ENCODE results near the gene ABHD5. TPM values are rescaled to one million over a fixed set of nuclear protein-coding genes. Genes with fewer than 3 reads are reported as not detected.

ABHD5 gene
- total RNA-seq, 1 experiment from 2014 or later: 11.3 TPM

DNA sequence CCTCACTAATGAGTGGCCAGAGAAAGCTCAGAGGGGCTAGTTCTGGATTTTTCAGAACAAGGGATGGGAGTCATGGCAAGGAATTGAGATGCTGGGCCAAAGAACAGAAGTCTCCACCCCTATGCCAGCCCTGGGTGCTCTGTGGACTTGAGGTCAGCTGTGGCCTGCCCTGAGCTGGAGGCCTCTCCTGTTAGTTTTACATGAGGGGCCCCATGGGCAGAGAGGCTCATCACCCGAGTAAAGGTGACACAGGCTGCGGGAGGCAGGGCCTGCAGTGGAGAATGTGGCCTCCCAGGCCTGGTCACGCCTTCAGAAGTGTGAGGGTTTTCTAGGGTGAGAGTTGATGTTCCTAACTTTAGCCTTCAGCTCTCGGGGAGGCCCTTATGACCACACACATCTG is 44.9 kb downstream of the ABHD5 start:
- TF ChIP-seq, protein P1, sequence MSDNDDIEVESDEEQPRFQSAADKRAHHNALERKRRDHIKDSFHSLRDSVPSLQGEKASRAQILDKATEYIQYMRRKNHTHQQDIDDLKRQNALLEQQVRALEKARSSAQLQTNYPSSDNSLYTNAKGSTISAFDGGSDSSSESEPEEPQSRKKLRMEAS (CRISPR knock-in tag; IDR thresholded peaks at IDR 0.05): no peak
- TF ChIP-seq TEAD4 (CRISPR knock-in tag; IDR thresholded peaks at IDR 0.05) (no peak), PRRX2 (CRISPR knock-in tag; IDR thresholded peaks at IDR 0.05) (no peak), NFATC4 (CRISPR knock-in tag; IDR thresholded peaks at IDR 0.05) (no peak), NFYB (CRISPR knock-in tag; conservative IDR thresholded peaks at IDR 0.05; ENCODE audit: low read depth) (no peak), RORB (CRISPR knock-in tag; IDR thresholded peaks at IDR 0.05) (no peak), ZNF532 (CRISPR knock-in tag; IDR thresholded peaks at IDR 0.05; ENCODE audit: borderline replicate concordance) (no peak), CTCF (IDR thresholded peaks at IDR 0.05) (no peak)

DNA sequence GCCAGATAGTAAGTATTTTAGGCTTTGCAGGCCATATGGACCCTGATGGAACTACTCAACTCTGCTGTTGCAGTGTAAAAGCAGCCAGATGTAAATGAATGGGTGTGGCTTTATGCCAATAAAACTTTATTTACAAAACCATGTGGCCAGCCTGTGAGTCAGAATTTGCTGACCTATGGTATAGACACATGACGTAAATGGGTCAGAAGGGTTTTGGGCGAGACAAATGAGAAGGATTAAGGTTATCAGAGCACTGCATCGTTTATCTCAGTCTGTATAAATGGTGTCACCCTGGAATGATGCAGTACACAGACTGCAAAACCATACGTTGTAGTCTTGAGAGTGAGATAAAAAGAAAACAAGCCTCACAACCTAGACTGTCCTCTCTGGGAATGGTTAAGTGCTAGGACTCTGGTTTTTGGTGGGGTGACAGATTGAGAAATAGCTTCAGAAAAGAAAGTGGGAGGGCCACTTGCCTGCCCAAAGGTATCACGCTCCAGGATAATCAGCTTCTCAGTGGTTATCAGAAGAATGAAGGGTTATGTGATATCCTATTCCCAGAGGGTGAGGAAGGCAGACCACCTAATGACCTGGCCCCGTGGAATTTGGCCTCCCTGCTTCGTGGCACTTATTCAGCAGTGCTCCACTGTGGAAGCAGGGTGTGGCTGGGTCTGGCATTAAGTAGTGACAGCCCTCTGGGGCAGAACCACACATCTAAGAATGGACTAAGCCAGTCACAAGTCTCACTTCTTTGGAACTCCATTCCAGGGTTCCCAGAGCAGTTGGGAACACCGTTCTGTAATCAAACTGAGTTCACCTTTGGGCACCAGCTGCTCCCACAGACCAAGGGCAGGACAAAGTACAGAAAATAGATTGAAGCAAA is 46.1 kb downstream of the ABHD5 start:
- no peak overlapping the region for H3K27ac Mint-ChIP-seq
- peaks cover 21% of the 10 kb centered on the region for H3K4me1 Mint-ChIP-seq
- no peak for TF ChIP-seq CREB1 (CRISPR knock-in tag; IDR thresholded peaks at IDR 0.05)
- TF ChIP-seq ZNF671 (CRISPR knock-in tag; IDR thresholded peaks at IDR 0.05): no peak
- no peak for TF ChIP-seq FOXK1 (CRISPR knock-in tag; IDR thresholded peaks at IDR 0.05)
- ChIA-PET POLR2A (interaction anchor here (0.6 kb wide), 1 partner anchor 525 kb away, joined by 3 read pairs; no protein-coding TSS in a partner anchor), CTCF (interaction anchor here (1.1 kb wide), 1 partner anchor 234 kb away, joined by 3 read pairs; no protein-coding TSS in a partner anchor)
- 0 out of 2 replicates have a peak, but pooled peaks cover 4% of the 10 kb centered on the region for H3K9me3 Mint-ChIP-seq
- H3K36me3 Mint-ChIP-seq: no peaks in the 10 kb centered on the region
- no peaks in the 10 kb centered on the region for H3K27me3 Mint-ChIP-seq (ENCODE audit: low read depth)
- DNase-seq (ENCODE audit: low spot score) (no peak), ATAC-seq (no peak)
- H3K4me3 Mint-ChIP-seq: no peak overlapping the region

More for the DNA sequence above, 44.9 kb downstream of the ABHD5 start:
- H3K27me3 Mint-ChIP-seq (ENCODE audit: low read depth): no peaks in the 10 kb centered on the region
- no peak for ATAC-seq
- H3K36me3 Mint-ChIP-seq: no peaks in the 10 kb centered on the region
- H3K4me1 Mint-ChIP-seq: peaks cover 21% of the 10 kb centered on the region
- no peak for DNase-seq (ENCODE audit: low spot score)
- ChIA-PET CTCF (no interaction called here), POLR2A (interaction anchor here (0.6 kb wide), 1 partner anchor 114 kb away, joined by 4 read pairs; the partner anchor contains the start of gene ANO10)
- no peak overlapping the region for H3K27ac Mint-ChIP-seq
- H3K9me3 Mint-ChIP-seq: 0 out of 2 replicates have a peak, but pooled peaks cover 4% of the 10 kb centered on the region
- no peak overlapping the region for H3K4me3 Mint-ChIP-seq

DNA sequence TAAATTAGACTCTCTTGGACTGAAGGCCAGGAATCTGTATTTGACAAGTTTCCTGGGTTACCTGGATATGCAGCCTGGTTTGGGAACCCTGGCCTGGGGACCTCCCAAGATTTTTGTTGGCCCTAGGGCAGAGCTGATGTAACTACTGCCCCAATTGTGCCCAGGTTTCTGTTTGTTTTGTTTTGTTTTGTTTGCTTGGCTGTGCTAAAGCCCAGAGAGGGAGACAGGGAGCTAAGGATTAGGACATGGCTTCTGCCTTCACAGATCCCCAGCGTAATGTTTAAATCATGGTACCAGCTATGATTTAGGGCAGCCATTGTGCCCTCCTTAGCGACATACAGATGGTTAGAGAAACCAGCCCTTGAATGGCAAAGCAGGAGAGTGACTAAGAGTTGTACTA is 47.6 kb downstream of the ABHD5 start:
- ChIA-PET CTCF (interaction anchor here (0.7 kb wide), 1 partner anchor 118 kb away, joined by 3 read pairs; no protein-coding TSS in a partner anchor), POLR2A (interaction anchor here (0.6 kb wide), 1 partner anchor 28 kb away, joined by 7 read pairs; no protein-coding TSS in a partner anchor)
- Mint-ChIP-seq H3K9me3 (no peaks in the 10 kb centered on the region), H3K4me3 (no peak overlapping the region), H3K4me1 (peaks cover 14% of the 10 kb centered on the region), H3K36me3 (no peaks in the 10 kb centered on the region), H3K27ac (no peak overlapping the region), H3K27me3 (ENCODE audit: low read depth) (no peaks in the 10 kb centered on the region)
- no peak for ATAC-seq
- DNase-seq (ENCODE audit: low spot score): no peak
- TF ChIP-seq, protein P2, sequence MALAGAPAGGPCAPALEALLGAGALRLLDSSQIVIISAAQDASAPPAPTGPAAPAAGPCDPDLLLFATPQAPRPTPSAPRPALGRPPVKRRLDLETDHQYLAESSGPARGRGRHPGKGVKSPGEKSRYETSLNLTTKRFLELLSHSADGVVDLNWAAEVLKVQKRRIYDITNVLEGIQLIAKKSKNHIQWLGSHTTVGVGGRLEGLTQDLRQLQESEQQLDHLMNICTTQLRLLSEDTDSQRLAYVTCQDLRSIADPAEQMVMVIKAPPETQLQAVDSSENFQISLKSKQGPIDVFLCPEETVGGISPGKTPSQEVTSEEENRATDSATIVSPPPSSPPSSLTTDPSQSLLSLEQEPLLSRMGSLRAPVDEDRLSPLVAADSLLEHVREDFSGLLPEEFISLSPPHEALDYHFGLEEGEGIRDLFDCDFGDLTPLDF (CRISPR knock-in tag; IDR thresholded peaks at IDR 0.05): no peak
- TF ChIP-seq ATF1 (CRISPR knock-in tag; IDR thresholded peaks at IDR 0.05): no peak
- TF ChIP-seq FOXP4 (CRISPR knock-in tag; IDR thresholded peaks at IDR 0.05): no peak
- no peak for TF ChIP-seq PREB (CRISPR knock-in tag; IDR thresholded peaks at IDR 0.05; ENCODE audit: borderline replicate concordance)
- TF ChIP-seq ETV6 (CRISPR knock-in tag; IDR thresholded peaks at IDR 0.05): no peak
- no peak for TF ChIP-seq JAZF1 (CRISPR knock-in tag; IDR thresholded peaks at IDR 0.05)
- TF ChIP-seq IRF2 (CRISPR knock-in tag; IDR thresholded peaks at IDR 0.05; ENCODE audit: borderline replicate concordance, low read depth): no peak
- TF ChIP-seq CDX4 (CRISPR knock-in tag; IDR thresholded peaks at IDR 0.05; ENCODE audit: borderline replicate concordance): no peak
- no peak for TF ChIP-seq MYBL2 (CRISPR knock-in tag; IDR thresholded peaks at IDR 0.05)
